ENCODE results near the gene ZNF70. TPM values are rescaled to one million over a fixed set of nuclear protein-coding genes. Genes with fewer than 3 reads are reported as not detected.

Gene ZNF70
- total RNA-seq, 2 experiments from 2014 or later, result 1.7 TPM

GRCh38 chr22:23716811-23717801 lies 33.8 kb downstream of the ZNF70 start:
- ATAC-seq, result peak; percentile 91
- peak overlapping the region; percentile 75 for H3K4me3 Mint-ChIP-seq
- H3K9me3 Mint-ChIP-seq, result no peaks in the 10 kb centered on the region
- no peaks in the 10 kb centered on the region for H3K27me3 Mint-ChIP-seq
- ChIA-PET CTCF (interaction anchor here (1.0 to 1.7 kb wide), 4 partner anchors 10 to 133 kb away, joined by 3 to 6 read pairs (median 4); no protein-coding TSS in a partner anchor), POLR2A (interaction anchor here (0.6 to 3.0 kb wide), 10 partner anchors 12 to 71 kb away, joined by 3 to 27 read pairs (median 4); partner anchors contain the start of gene MMP11)
- peaks cover 20% of the 10 kb centered on the region for H3K4me1 Mint-ChIP-seq (ENCODE audit: low read depth)
- intact Hi-C loops (cut with micrococcal nuclease), result no loop called here
- H3K36me3 Mint-ChIP-seq (ENCODE audit: low read depth), result peaks cover 19% of the 10 kb centered on the region
- no peak for TF ChIP-seq CTCF (IDR thresholded peaks at IDR 0.05)
- DNase-seq, result peak; percentile 85
- H3K27ac Mint-ChIP-seq, result peak overlapping the region; percentile 87

GRCh38 chr22:23715806-23716375 lies 35.0 kb downstream of the ZNF70 start:
- peaks cover 24% of the 10 kb centered on the region for H3K36me3 Mint-ChIP-seq (ENCODE audit: low read depth)
- no peaks in the 10 kb centered on the region for H3K27me3 Mint-ChIP-seq
- ChIA-PET POLR2A (interaction anchor here (0.6 to 3.0 kb wide), 4 partner anchors 10 to 57 kb away, joined by 3 to 27 read pairs (median 6); partner anchors contain the start of gene MMP11), CTCF (interaction anchor here (1.7 kb wide), 1 partner anchor 134 kb away, joined by 6 read pairs; no protein-coding TSS in a partner anchor)
- DNase-seq (no peak), ATAC-seq (no peak)
- no peaks in the 10 kb centered on the region for H3K9me3 Mint-ChIP-seq
- intact Hi-C loops (cut with micrococcal nuclease), result no loop called here
- peak overlapping the region; percentile 75 for H3K4me3 Mint-ChIP-seq
- no peak overlapping the region for H3K27ac Mint-ChIP-seq
- peaks cover 22% of the 10 kb centered on the region for H3K4me1 Mint-ChIP-seq (ENCODE audit: low read depth)
- no peak for TF ChIP-seq CTCF (IDR thresholded peaks at IDR 0.05)

- H3K27ac Mint-ChIP-seq, result peak overlapping the region; percentile 71
- no peak for TF ChIP-seq CTCF (IDR thresholded peaks at IDR 0.05)
- ChIA-PET POLR2A (interaction anchor here (3.0 to 4.1 kb wide), 2 partner anchors 18 kb away, joined by 16 to 27 read pairs; no protein-coding TSS in a partner anchor), CTCF (no interaction called here)
- intact Hi-C loops (cut with micrococcal nuclease), result no loop called here
- no peak for ATAC-seq
- H3K27me3 Mint-ChIP-seq, result no peaks in the 10 kb centered on the region
- peak overlapping the region; percentile 75 for H3K4me3 Mint-ChIP-seq
- H3K9me3 Mint-ChIP-seq, result no peaks in the 10 kb centered on the region
- H3K4me1 Mint-ChIP-seq (ENCODE audit: low read depth), result peaks cover 28% of the 10 kb centered on the region
- peak; percentile 36 for DNase-seq
- H3K36me3 Mint-ChIP-seq (ENCODE audit: low read depth), result peaks cover 34% of the 10 kb centered on the region
Observed at GRCh38 chr22:23714596-23715578, 36.0 kb downstream of the ZNF70 start.

- no peaks in the 10 kb centered on the region for H3K9me3 Mint-ChIP-seq
- peaks cover 37% of the 10 kb centered on the region for H3K4me1 Mint-ChIP-seq (ENCODE audit: low read depth)
- no peak overlapping the region for H3K4me3 Mint-ChIP-seq
- POLR2A ChIA-PET, result interaction anchor here (0.5 to 4.1 kb wide), 2 partner anchors 17 to 468 kb away, joined by 3 to 16 read pairs; no protein-coding TSS in a partner anchor
- H3K27me3 Mint-ChIP-seq, result no peaks in the 10 kb centered on the region
- H3K27ac Mint-ChIP-seq, result peak overlapping the region; percentile 27
- intact Hi-C loops (cut with micrococcal nuclease), result no loop called here
- DNase-seq (peak; percentile 59), ATAC-seq (no peak)
- CTCF ChIA-PET, result no interaction called here
- TF ChIP-seq CTCF (IDR thresholded peaks at IDR 0.05), result no peak
- H3K36me3 Mint-ChIP-seq (ENCODE audit: low read depth), result peaks cover 44% of the 10 kb centered on the region
Observed at GRCh38 chr22:23713696-23714595, 37.0 kb downstream of the ZNF70 start.

Measured in activated CD8-positive, alpha-beta T cell treated with anti-CD3 and anti-CD28 coated beads for 36 hours (primary cell).